Measurements from ENCODE around the gene KRTAP4-12.
"Not testable (repeated sequence)": the region's sequence is repeated elsewhere in the genome, so short reads cannot be mapped to it uniquely, and the experiment has no call there.

Gene KRTAP4-12

GRCh38 chr17:41126412-41126811, 2.4 kb upstream of the KRTAP4-12 start:
- DNase-seq (ENCODE audit: low read depth in 2 of 2): no peak

GRCh38 chr17:41125064-41125463, 1.1 kb upstream of the KRTAP4-12 start:
- no peak for DNase-seq (ENCODE audit: low read depth in 2 of 2)

- not testable (repeated sequence) for DNase-seq (ENCODE audit: low read depth in 2 of 2)
These were observed 541 bp downstream of the KRTAP4-12 start for GRCh38 chr17:41123292-41123990.

- DNase-seq (ENCODE audit: low read depth in 2 of 2): no peak
These were observed 2.2 kb downstream of the KRTAP4-12 start for GRCh38 chr17:41121742-41122141.

- DNase-seq (ENCODE audit: low read depth in 2 of 2): not testable (repeated sequence)
These were observed 4.0 kb downstream of the KRTAP4-12 start for GRCh38 chr17:41119696-41120690.

GRCh38 chr17:41118721-41119120, 5.3 kb downstream of the KRTAP4-12 start:
- no peak for DNase-seq (ENCODE audit: low read depth in 2 of 2)

- DNase-seq (ENCODE audit: low read depth in 2 of 2): not testable (repeated sequence)
These were observed 6.1 kb downstream of the KRTAP4-12 start, which contains the start of gene KRTAP4-11 for GRCh38 chr17:41117846-41118386. TSS of gene KRTAP4-11 (minus strand) at chr17:41118373. CDS start at chr17:41118315, 58 bp downstream.

- DNase-seq (ENCODE audit: low read depth in 2 of 2): no peak
These were observed 7.7 kb downstream of the KRTAP4-12 start for GRCh38 chr17:41116297-41116696.

GRCh38 chr17:41111151-41111885, 12.7 kb downstream of the KRTAP4-12 start:
- DNase-seq (ENCODE audit: low read depth in 2 of 2): no peak

- DNase-seq (ENCODE audit: low read depth in 2 of 2): not testable (repeated sequence)
These were observed 15.1 kb downstream of the KRTAP4-12 start for GRCh38 chr17:41108728-41109386.

GRCh38 chr17:41107941-41108450, 16.0 kb downstream of the KRTAP4-12 start:
- DNase-seq (ENCODE audit: low read depth in 2 of 2): no peak

GRCh38 chr17:41105347-41105746, 18.6 kb downstream of the KRTAP4-12 start, which contains the start of gene KRTAP4-9:
TSS of gene KRTAP4-9 (plus strand) at chr17:41105389. CDS start at chr17:41105389, 0 bp downstream.
- not testable (repeated sequence) for DNase-seq (ENCODE audit: low read depth in 2 of 2)

- not testable (repeated sequence) for DNase-seq (ENCODE audit: low read depth in 2 of 2)
These were observed 19.5 kb downstream of the KRTAP4-12 start for GRCh38 chr17:41104386-41105038.

- DNase-seq (ENCODE audit: low read depth in 2 of 2): no peak
These were observed 20.1 kb downstream of the KRTAP4-12 start for GRCh38 chr17:41103896-41104295.

GRCh38 chr17:41101586-41102259, 22.3 kb downstream of the KRTAP4-12 start, which contains the start of gene KRTAP4-16:
TSS of gene KRTAP4-16 (minus strand) at chr17:41102209. CDS start at chr17:41102209, 0 bp downstream.
- DNase-seq (ENCODE audit: low read depth in 2 of 2): no peak

GRCh38 chr17:41099682-41100480, 24.1 kb downstream of the KRTAP4-12 start:
- DNase-seq (ENCODE audit: low read depth in 2 of 2): not testable (repeated sequence)

GRCh38 chr17:41098481-41098880, 25.5 kb downstream of the KRTAP4-12 start:
- no peak for DNase-seq (ENCODE audit: low read depth in 2 of 2)

- DNase-seq (ENCODE audit: low read depth in 2 of 2): no peak
These were observed 25.9 kb downstream of the KRTAP4-12 start, which contains the start of gene KRTAP4-8 for GRCh38 chr17:41098042-41098441. TSS of gene KRTAP4-8 (minus strand) at chr17:41098142. CDS start at chr17:41098084, 58 bp downstream.
